Calu3 (cell line): ENCODE measurements around the gene PRKAA1. TPM values are rescaled to one million over a fixed set of nuclear protein-coding genes. Genes with fewer than 3 reads are reported as not detected.
"Not testable (repeated sequence)": the region's sequence is repeated elsewhere in the genome, so short reads cannot be mapped to it uniquely, and the experiment has no call there.

ENCODE experiments used
- BruUV-seq: library from RNA; stranded (reverse); fragments of 400-500 nt; replicated peaks from 2 replicates; lab custom pipeline; 2021; lab: Mats Ljungman, UMichigan
- CTCF ChIA-PET: fragments of 300-600 bp; sonication (Branson Sonifier 250); formaldehyde crosslinking; loops from one replicate; lab custom pipeline; 2022; ENCODE audit warnings: antibody characterized with exemption; lab: Charles Lee
- DNase-seq: peaks from one replicate; pipeline ENCODE4 v3.0.0; 2022
- H3K27ac Mint-ChIP-seq: one replicate; pipeline ENCODE4 v1.8.0; 2022; ENCODE audit warnings: mixed read lengths; ENCODE audit not compliant: unreplicated experiment
- H3K27me3 Mint-ChIP-seq: one replicate; pipeline ENCODE4 v1.8.0; 2022; ENCODE audit warnings: mixed read lengths; ENCODE audit not compliant: unreplicated experiment
- H3K36me3 Mint-ChIP-seq: one replicate; pipeline ENCODE4 v1.8.0; 2022; ENCODE audit warnings: mild to moderate bottlenecking, moderate library complexity, mixed read lengths; ENCODE audit not compliant: insufficient read depth, unreplicated experiment
- H3K4me1 Mint-ChIP-seq: one replicate; pipeline ENCODE4 v1.8.0; 2022; ENCODE audit warnings: mild to moderate bottlenecking, low read depth, mixed read lengths; ENCODE audit not compliant: unreplicated experiment
- H3K4me3 Mint-ChIP-seq: one replicate; pipeline ENCODE4 v1.8.0; 2022; ENCODE audit warnings: mild to moderate bottlenecking, low read depth, moderate library complexity, mixed read lengths; ENCODE audit not compliant: unreplicated experiment
- H3K9me3 Mint-ChIP-seq: one replicate; pipeline ENCODE4 v1.8.0; 2022; ENCODE audit warnings: low read depth, mixed read lengths; ENCODE audit not compliant: unreplicated experiment
- intact Hi-C: fragments of 100-400 bp; cut with micrococcal nuclease; formaldehyde crosslinking; loops from one replicate; pipeline ENCODE4 v1.10.0; 2022; ENCODE audit not compliant: unreplicated experiment
- total RNA-seq: library from RNA; stranded (reverse); gene quantifications from 2 replicates; pipeline ENCODE4 v1.2.3, GENCODE V29; 2022
- TF ChIP-seq, protein P1 (sequence below): fragments of 200-600 bp; IDR thresholded peaks from one replicate; pipeline ENCODE4 v1.8.0; 2022; ENCODE audit warnings: antibody characterized with exemption; ENCODE audit not compliant: unreplicated experiment

PRKAA1 gene
- total RNA-seq, 1 experiment from 2014 or later, result 118 TPM

DNA sequence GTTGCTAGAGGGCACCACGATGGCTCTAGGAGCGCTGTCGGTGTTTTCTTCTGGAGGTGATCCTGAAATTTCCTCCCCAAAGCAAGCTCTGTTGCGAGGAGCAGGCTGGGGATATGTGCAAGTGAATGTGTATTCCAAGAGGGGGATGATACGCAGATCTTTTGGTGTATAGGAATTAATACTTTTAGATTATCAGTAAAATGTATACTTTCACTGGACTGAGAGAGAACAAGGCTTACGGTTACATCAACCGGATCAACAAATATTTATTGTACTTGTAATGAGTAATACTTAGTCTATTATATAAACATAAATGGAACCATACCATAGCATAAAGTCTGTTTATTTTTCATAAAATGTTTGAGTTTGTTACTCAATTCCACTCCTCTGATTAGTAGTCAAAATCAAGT is 632 bp upstream of the PRKAA1 start:
- BruUV-seq, result no TSS peak
- DNase-seq, result peak; percentile 57
- H3K4me1 Mint-ChIP-seq, result peaks cover 12% of the 10 kb centered on the region

DNA sequence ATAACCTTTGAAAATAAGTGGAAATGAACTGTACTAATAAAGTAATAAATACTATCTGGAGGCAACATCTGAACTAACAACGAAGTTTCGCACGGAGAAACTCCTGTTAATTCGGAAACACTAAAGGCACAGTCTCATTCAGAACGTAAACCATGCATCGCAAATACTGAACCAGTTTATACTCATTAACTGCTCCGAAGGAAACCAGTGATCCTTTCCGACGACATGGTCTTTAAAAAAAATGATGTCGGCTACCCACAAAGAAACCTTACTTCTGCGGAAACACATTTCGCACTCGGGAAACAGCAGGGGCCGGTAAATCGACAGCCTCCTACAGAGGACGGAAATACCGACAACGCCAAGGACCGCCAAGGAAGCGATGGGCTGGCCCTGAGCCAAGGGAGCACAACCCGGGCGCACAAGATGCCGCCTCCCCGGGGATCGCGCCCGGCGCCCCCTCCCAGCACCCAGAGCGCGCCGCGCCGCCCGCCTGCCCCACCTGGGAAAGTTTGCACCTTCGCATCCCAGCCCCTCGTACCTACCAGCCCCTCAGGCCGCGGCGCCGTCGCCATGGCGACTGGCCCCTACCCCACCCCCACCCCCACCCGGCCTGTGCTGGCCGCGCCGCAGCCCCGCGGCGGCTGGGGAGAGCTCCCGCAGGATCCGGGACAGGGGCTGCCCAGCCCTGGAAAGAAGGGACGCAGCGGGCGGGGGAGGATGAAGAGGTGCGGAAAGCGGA is 732 bp downstream of the PRKAA1 start:
- TSS peak; percentile 32 for BruUV-seq
- no peaks in the 10 kb centered on the region for H3K27me3 Mint-ChIP-seq
- peaks cover 50% of the 10 kb centered on the region for H3K36me3 Mint-ChIP-seq
- CTCF ChIA-PET, result interaction anchor here (0.6 to 2.4 kb wide), 3 partner anchors 10 to 151 kb away, joined by 3 to 7 read pairs (median 4); no protein-coding TSS in a partner anchor
- no peaks in the 10 kb centered on the region for H3K9me3 Mint-ChIP-seq
- peak overlapping the region; percentile 66 for H3K27ac Mint-ChIP-seq
- peak; percentile 83 for DNase-seq
- peaks cover 12% of the 10 kb centered on the region for H3K4me1 Mint-ChIP-seq
- peak overlapping the region; percentile 85 for H3K4me3 Mint-ChIP-seq
- intact Hi-C loops, result loop anchor here (1.0 to 2.0 kb wide), 2 partner anchors 23 to 42 kb away; partner anchors contain the start of gene TTC33
- TF ChIP-seq, protein P1, sequence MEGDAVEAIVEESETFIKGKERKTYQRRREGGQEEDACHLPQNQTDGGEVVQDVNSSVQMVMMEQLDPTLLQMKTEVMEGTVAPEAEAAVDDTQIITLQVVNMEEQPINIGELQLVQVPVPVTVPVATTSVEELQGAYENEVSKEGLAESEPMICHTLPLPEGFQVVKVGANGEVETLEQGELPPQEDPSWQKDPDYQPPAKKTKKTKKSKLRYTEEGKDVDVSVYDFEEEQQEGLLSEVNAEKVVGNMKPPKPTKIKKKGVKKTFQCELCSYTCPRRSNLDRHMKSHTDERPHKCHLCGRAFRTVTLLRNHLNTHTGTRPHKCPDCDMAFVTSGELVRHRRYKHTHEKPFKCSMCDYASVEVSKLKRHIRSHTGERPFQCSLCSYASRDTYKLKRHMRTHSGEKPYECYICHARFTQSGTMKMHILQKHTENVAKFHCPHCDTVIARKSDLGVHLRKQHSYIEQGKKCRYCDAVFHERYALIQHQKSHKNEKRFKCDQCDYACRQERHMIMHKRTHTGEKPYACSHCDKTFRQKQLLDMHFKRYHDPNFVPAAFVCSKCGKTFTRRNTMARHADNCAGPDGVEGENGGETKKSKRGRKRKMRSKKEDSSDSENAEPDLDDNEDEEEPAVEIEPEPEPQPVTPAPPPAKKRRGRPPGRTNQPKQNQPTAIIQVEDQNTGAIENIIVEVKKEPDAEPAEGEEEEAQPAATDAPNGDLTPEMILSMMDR, result no peak

More for the DNA sequence above, 632 bp upstream of the PRKAA1 start:
- H3K36me3 Mint-ChIP-seq, result peaks cover 42% of the 10 kb centered on the region
- intact Hi-C loops, result no loop called here
- peak overlapping the region; percentile 66 for H3K27ac Mint-ChIP-seq
- TF ChIP-seq, protein P1, result no peak
- no peaks in the 10 kb centered on the region for H3K27me3 Mint-ChIP-seq
- peak overlapping the region; percentile 85 for H3K4me3 Mint-ChIP-seq
- CTCF ChIA-PET, result interaction anchor here (0.6 to 2.4 kb wide), 6 partner anchors 9 to 44 kb away, joined by 3 to 7 read pairs (median 4); no protein-coding TSS in a partner anchor
- no peaks in the 10 kb centered on the region for H3K9me3 Mint-ChIP-seq

DNA sequence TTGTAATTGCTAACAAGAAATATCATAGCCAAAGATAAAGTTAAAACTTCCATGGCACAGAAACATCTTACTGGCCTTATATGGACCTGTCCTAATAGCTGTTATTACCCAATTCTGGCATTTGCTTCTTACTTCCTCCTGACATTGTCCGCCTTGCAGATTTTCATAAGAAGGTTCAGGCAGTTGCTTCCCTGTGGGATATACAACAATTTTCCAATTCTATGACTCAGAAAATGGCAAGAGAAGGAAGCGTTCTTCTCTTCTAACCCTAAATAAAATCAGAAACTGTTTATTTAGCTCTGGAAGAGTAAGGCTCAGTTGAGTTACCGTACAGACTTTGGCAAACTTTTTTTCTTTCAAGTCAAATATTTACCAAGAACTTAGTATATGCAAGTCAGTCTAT is 1.7 kb downstream of the PRKAA1 start:
- no peaks in the 10 kb centered on the region for H3K27me3 Mint-ChIP-seq
- CTCF ChIA-PET, result interaction anchor here (0.7 kb wide), 1 partner anchor 21 kb away, joined by 4 read pairs; no protein-coding TSS in a partner anchor
- TF ChIP-seq, protein P1, result no peak

DNA sequence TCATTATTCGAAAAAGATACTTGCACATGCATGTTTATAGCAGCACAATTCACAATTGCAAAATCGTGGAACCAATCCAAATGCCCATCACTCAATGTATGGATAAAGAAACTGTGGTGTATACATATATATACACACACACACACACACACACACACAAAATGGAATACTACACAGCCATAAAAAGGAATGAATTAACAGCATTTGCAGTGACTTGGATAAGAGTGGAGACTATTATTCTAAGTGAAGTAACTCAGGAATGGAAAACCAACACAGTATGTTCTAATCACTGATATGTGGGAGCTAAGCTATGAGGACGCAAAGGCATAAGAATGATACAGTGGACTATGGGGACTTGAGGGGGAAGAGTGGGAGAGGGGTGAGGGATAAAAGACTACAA is 3.3 kb downstream of the PRKAA1 start:
- BruUV-seq, H3K27me3 Mint-ChIP-seq, CTCF ChIA-PET, H3K27ac Mint-ChIP-seq, H3K9me3 Mint-ChIP-seq, DNase-seq, intact Hi-C loops, H3K4me3 Mint-ChIP-seq: not testable (repeated sequence)
- H3K4me1 Mint-ChIP-seq, result peaks cover 17% of the 10 kb centered on the region
- peaks cover 50% of the 10 kb centered on the region for H3K36me3 Mint-ChIP-seq

More for the DNA sequence above, 1.7 kb downstream of the PRKAA1 start:
- no peak for DNase-seq
- H3K4me1 Mint-ChIP-seq, result peaks cover 9% of the 10 kb centered on the region
- peaks cover 50% of the 10 kb centered on the region for H3K36me3 Mint-ChIP-seq
- H3K9me3 Mint-ChIP-seq, result no peaks in the 10 kb centered on the region
- intact Hi-C loops, result loop anchor here (2.0 kb wide), 1 partner anchor 22 kb away; no protein-coding TSS in a partner anchor
- no TSS peak for BruUV-seq
- H3K4me3 Mint-ChIP-seq, result peak overlapping the region; percentile 85
- peak overlapping the region; percentile 66 for H3K27ac Mint-ChIP-seq

DNA sequence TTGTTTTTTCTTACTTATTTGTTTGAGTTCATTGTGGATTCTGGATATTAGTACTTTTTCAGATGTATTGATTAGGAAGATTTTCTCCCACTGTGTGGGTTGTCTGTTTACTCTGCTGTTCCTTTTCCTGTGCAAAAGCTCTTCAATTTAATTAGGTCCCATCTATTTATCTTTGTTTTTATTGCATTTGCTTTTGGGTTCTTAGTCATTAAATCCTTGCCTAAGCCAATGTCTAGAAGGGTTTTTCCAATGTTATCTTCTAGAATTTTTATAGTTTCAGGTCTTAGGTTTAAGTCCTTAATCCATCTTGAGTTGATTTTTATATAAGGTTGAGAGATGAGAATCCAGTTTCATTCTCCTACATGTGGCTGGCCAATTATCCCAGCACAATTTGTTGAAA is 3.8 kb downstream of the PRKAA1 start:
- BruUV-seq, H3K27ac Mint-ChIP-seq, intact Hi-C loops, H3K9me3 Mint-ChIP-seq, DNase-seq, H3K4me3 Mint-ChIP-seq, H3K27me3 Mint-ChIP-seq, CTCF ChIA-PET: not testable (repeated sequence)
- Mint-ChIP-seq H3K4me1 (peaks cover 14% of the 10 kb centered on the region), H3K36me3 (peaks cover 50% of the 10 kb centered on the region)

DNA sequence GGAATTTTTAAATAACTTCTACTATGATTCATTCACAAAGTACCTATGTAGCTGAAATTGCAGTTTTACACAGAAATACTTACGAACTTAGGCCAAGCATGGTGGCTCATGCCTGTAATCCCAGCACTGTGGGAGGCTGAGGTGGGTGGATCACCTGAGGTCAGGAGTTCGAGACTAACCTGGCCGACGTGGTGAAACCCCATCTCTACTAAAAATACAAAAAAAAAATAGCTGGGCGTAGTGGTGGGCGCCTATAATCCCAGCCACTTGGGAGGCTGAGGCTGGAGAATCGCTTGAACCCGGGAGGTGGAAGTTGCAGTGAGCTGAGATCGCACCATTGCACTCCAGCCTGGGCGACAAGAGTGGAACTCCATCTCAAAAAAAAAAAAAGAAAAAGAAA is 5.5 kb downstream of the PRKAA1 start:
- CTCF ChIA-PET, H3K27me3 Mint-ChIP-seq, H3K27ac Mint-ChIP-seq, DNase-seq, BruUV-seq, H3K9me3 Mint-ChIP-seq, intact Hi-C loops, H3K4me3 Mint-ChIP-seq: not testable (repeated sequence)
- peaks cover 10% of the 10 kb centered on the region for H3K4me1 Mint-ChIP-seq
- peaks cover 45% of the 10 kb centered on the region for H3K36me3 Mint-ChIP-seq
